GM18951 (cell line): ENCODE data around the gene CMTM7.
"Not testable (repeated sequence)": the region's sequence is repeated elsewhere in the genome, so short reads cannot be mapped to it uniquely, and the experiment has no call there.

ENCODE experiments used
- POLR2A ChIP-seq: IDR thresholded peaks from 4 replicates; pipeline ENCODE4 v1.6.1; 2011; ENCODE audit warnings: mild to moderate bottlenecking; ENCODE audit not compliant: insufficient read length, insufficient read depth; ENCODE audit errors: extremely low read depth
- in situ Hi-C: fragments of 300-500 bp; cut with MboI; formaldehyde crosslinking; loops from one replicate; pipeline ENCODE4 v1.12.0; 2022; ENCODE audit warnings: low sequenced_read_pairs, mixed read lengths, inconsistent platforms; ENCODE audit not compliant: unreplicated experiment

Gene CMTM7

GRCh38 chr3:32438596-32439344 lies 47.1 kb downstream of the CMTM7 start:
- in situ Hi-C loops, result no loop called here
- TF ChIP-seq POLR2A, result no peak

GRCh38 chr3:32439421-32439820 lies 47.8 kb downstream of the CMTM7 start:
- in situ Hi-C loops, result not testable (repeated sequence)

GRCh38 chr3:32440611-32441350 lies 49.1 kb downstream of the CMTM7 start:
- TF ChIP-seq POLR2A, result no peak
- in situ Hi-C loops, result no loop called here

- in situ Hi-C loops, result no loop called here
Measured at GRCh38 chr3:32442766-32443165, 51.1 kb downstream of the CMTM7 start.

GRCh38 chr3:32443478-32443877 lies 51.8 kb downstream of the CMTM7 start:
- in situ Hi-C loops, result no loop called here
- no peak for TF ChIP-seq POLR2A

More at GRCh38 chr3:32442766-32443165, 51.1 kb downstream of the CMTM7 start:
- no peak for TF ChIP-seq POLR2A

- in situ Hi-C loops, result no loop called here
- TF ChIP-seq POLR2A, result no peak
Measured at GRCh38 chr3:32447865-32448400, 56.3 kb downstream of the CMTM7 start.

GRCh38 chr3:32448686-32449474 lies 57.2 kb downstream of the CMTM7 start:
- TF ChIP-seq POLR2A, result no peak
- in situ Hi-C loops, result no loop called here

- in situ Hi-C loops, result no loop called here
- no peak for TF ChIP-seq POLR2A
Measured at GRCh38 chr3:32449691-32450090, 58.0 kb downstream of the CMTM7 start.

- in situ Hi-C loops, result no loop called here
Measured at GRCh38 chr3:32450426-32450825, 58.8 kb downstream of the CMTM7 start.

GRCh38 chr3:32450992-32451659 lies 59.5 kb downstream of the CMTM7 start:
- in situ Hi-C loops, result no loop called here

More at GRCh38 chr3:32450426-32450825, 58.8 kb downstream of the CMTM7 start:
- no peak for TF ChIP-seq POLR2A

GRCh38 chr3:32452009-32452408 lies 60.4 kb downstream of the CMTM7 start:
- in situ Hi-C loops, result no loop called here
- no peak for TF ChIP-seq POLR2A

More at GRCh38 chr3:32450992-32451659, 59.5 kb downstream of the CMTM7 start:
- no peak for TF ChIP-seq POLR2A

GRCh38 chr3:32453346-32453745 lies 61.7 kb downstream of the CMTM7 start:
- no peak for TF ChIP-seq POLR2A
- in situ Hi-C loops, result no loop called here
